HPDE6-E6E7 (cell line): Measurements from ENCODE around the gene TMEM242.
"Not testable (repeated sequence)": the region's sequence is repeated elsewhere in the genome, so short reads cannot be mapped to it uniquely, and the experiment has no call there.

Experiments used
- DNase-seq: peaks from one replicate; pipeline ENCODE4 v3.0.0; 2011; ENCODE audit warnings: missing footprints; ENCODE audit errors: extremely low spot score

Gene TMEM242

GRCh38 chr6:157323966-157324300 is 614 bp upstream of the TMEM242 start:
- DNase-seq: peak; percentile 56

GRCh38 chr6:157322792-157323254 is 496 bp downstream of the TMEM242 start:
- DNase-seq: peak; percentile 75

GRCh38 chr6:157316871-157317814 is 6.2 kb downstream of the TMEM242 start:
- DNase-seq: peak; percentile 86

- DNase-seq: peak; percentile 54
These were observed 8.5 kb downstream of the TMEM242 start for GRCh38 chr6:157314705-157315321.

- no peak for DNase-seq
These were observed 9.5 kb downstream of the TMEM242 start for GRCh38 chr6:157313531-157314467.

- no peak for DNase-seq
These were observed 10.6 kb downstream of the TMEM242 start for GRCh38 chr6:157312757-157313156.

- DNase-seq: not testable (repeated sequence)
These were observed 12.6 kb downstream of the TMEM242 start for GRCh38 chr6:157310693-157311092.

GRCh38 chr6:157307661-157308060 is 15.7 kb downstream of the TMEM242 start:
- DNase-seq: no peak

- no peak for DNase-seq
These were observed 17.4 kb downstream of the TMEM242 start for GRCh38 chr6:157305670-157306653.

- DNase-seq: no peak
These were observed 18.2 kb downstream of the TMEM242 start for GRCh38 chr6:157304899-157305663.

- DNase-seq: no peak
These were observed 20.6 kb downstream of the TMEM242 start for GRCh38 chr6:157302736-157303135.

- DNase-seq: no peak
These were observed 22.9 kb downstream of the TMEM242 start for GRCh38 chr6:157300436-157300835.

GRCh38 chr6:157300006-157300405 is 23.3 kb downstream of the TMEM242 start:
- DNase-seq: no peak

GRCh38 chr6:157298216-157298724 is 25.0 kb downstream of the TMEM242 start:
- no peak for DNase-seq

GRCh38 chr6:157294654-157295053 is 28.7 kb downstream of the TMEM242 start:
- DNase-seq: no peak

- no peak for DNase-seq
These were observed 29.5 kb downstream of the TMEM242 start for GRCh38 chr6:157293780-157294179.

- DNase-seq: no peak
These were observed 31.1 kb downstream of the TMEM242 start for GRCh38 chr6:157292202-157292601.

- DNase-seq: no peak
These were observed 32.0 kb downstream of the TMEM242 start for GRCh38 chr6:157291356-157291755.

GRCh38 chr6:157290797-157291196 is 32.5 kb downstream of the TMEM242 start:
- DNase-seq: no peak

- no peak for DNase-seq
These were observed 33.6 kb downstream of the TMEM242 start for GRCh38 chr6:157289764-157290163.
